ENCODE data around the gene LPCAT2.

DNA sequence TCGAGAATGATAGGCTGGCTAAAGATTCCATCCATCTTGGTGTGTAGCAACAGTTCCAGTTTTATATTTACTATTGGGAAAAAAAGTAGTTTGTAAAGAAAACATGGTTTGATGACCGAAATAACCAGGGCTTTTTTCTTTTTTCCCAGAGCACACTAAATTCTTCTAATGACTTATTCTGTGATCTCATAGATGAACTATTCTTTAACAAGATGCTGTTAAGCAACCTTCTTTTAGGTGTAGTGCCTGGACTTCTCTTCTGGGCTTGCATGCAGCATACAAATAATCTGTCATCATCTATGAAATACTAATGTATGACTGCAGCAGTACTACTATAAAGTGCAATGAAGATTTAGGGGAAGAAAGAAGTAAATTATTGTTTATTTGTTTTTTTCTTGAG lies 46.6 kb downstream of the LPCAT2 start:
- no peak for TF ChIP-seq POLR2AphosphoS5 (IDR thresholded peaks at IDR 0.05; ENCODE audit: low read depth)
- TF ChIP-seq, protein P1, sequence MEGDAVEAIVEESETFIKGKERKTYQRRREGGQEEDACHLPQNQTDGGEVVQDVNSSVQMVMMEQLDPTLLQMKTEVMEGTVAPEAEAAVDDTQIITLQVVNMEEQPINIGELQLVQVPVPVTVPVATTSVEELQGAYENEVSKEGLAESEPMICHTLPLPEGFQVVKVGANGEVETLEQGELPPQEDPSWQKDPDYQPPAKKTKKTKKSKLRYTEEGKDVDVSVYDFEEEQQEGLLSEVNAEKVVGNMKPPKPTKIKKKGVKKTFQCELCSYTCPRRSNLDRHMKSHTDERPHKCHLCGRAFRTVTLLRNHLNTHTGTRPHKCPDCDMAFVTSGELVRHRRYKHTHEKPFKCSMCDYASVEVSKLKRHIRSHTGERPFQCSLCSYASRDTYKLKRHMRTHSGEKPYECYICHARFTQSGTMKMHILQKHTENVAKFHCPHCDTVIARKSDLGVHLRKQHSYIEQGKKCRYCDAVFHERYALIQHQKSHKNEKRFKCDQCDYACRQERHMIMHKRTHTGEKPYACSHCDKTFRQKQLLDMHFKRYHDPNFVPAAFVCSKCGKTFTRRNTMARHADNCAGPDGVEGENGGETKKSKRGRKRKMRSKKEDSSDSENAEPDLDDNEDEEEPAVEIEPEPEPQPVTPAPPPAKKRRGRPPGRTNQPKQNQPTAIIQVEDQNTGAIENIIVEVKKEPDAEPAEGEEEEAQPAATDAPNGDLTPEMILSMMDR (conservative IDR thresholded peaks at IDR 0.05; ENCODE audit: low read depth in 2 of 2), result no peak
